Type B pancreatic cell (in vitro differentiated cells): Measurements from ENCODE around the gene TMEM63A. TPM values are rescaled to one million over a fixed set of nuclear protein-coding genes. Genes with fewer than 3 reads are reported as not detected.

ENCODE experiments used
- microRNA-seq: library from miRNA; unstranded; fragments of <30 nt; microRNA quantifications from one replicate; pipeline ENCODE4, GENCODE V29; 2020
- total RNA-seq: library from RNA; stranded (reverse); gene quantifications from 2 replicates; pipeline ENCODE4 v1.2.1, GENCODE V29; 2021; ENCODE audit warnings: low replicate concordance

Gene TMEM63A
- total RNA-seq, 1 donor from 2014 or later = 63.3 TPM

Small RNA genes lying within 50 kb of the gene (microRNA-seq; reads per million reads assigned to microRNA genes)
- not detected for gene MIR6741

Other genes starting within 250 kb of the TMEM63A start
- gene ENAH, start 229.3 kb downstream of the TMEM63A start, total RNA-seq = 69.2 and 133 TPM in 2 replicates
- gene SRP9, start 104.6 kb downstream of the TMEM63A start, total RNA-seq = 263 and 313 TPM in 2 replicates
- 65.2 and 86.1 TPM in 2 replicates for gene EPHX1, start 72.3 kb downstream of the TMEM63A start, total RNA-seq
- gene LEFTY1, start 6.8 kb upstream of the TMEM63A start, total RNA-seq = 0.29 and 0.31 TPM in 2 replicates
- 37.8 and 46.7 TPM in 2 replicates for gene PYCR2, start 41.9 kb upstream of the TMEM63A start, total RNA-seq
- gene LEFTY2, start 58.8 kb upstream of the TMEM63A start, total RNA-seq = not detected in 2 replicates
- 15.0 and 15.1 TPM in 2 replicates for gene SDE2, start 117.0 kb upstream of the TMEM63A start, total RNA-seq
- 684 and 873 TPM in 2 replicates for gene H3-3A, start 180.3 kb upstream of the TMEM63A start, total RNA-seq